PC-9 (cell line): ENCODE results near the gene MAPK8IP3. TPM values are rescaled to one million over a fixed set of nuclear protein-coding genes. Genes with fewer than 3 reads are reported as not detected.

Experiments used
- BruUV-seq: library from RNA; stranded (reverse); fragments of 400-500 nt; replicated peaks from 2 replicates; lab custom pipeline; 2021; lab: Mats Ljungman, UMichigan
- CTCF ChIA-PET: fragments of 300-600 bp; sonication (Branson Sonifier 250); formaldehyde crosslinking; loops from one replicate; lab custom pipeline; 2022; ENCODE audit warnings: antibody characterized with exemption; lab: Charles Lee
- POLR2A ChIA-PET: fragments of 300-600 bp; sonication (Branson Sonifier 250); formaldehyde crosslinking; loops from one replicate; lab custom pipeline; 2022; ENCODE audit warnings: antibody characterized with exemption; ENCODE audit not compliant: unreplicated experiment; lab: Charles Lee
- DNase-seq, 2 experiments: peaks; one replicate each; pipeline versions ENCODE4 v3.0.0 to v3.0.0-alpha.2; 2015 to 2022; ENCODE audit warnings: mixed read lengths in 1 of 2
- H2AFZ ChIP-seq: fragments of 200-600 bp; sonication (generic); 2 replicates; pipeline ENCODE4 v1.8.1; 2017; ENCODE audit warnings: antibody characterized with exemption
- H3F3A ChIP-seq: fragments of 200-600 bp; sonication (generic); 2 replicates; pipeline ENCODE4 v1.8.1; 2017; ENCODE audit warnings: antibody characterized with exemption, mild to moderate bottlenecking, low read depth; ENCODE audit not compliant: insufficient read depth
- H3K27ac ChIP-seq: fragments of 200-600 bp; sonication (generic); 2 replicates; pipeline ENCODE4 v1.6.1; 2016; ENCODE audit warnings: mixed run types
- H3K27me3 ChIP-seq: fragments of 200-600 bp; sonication (generic); 2 replicates; pipeline ENCODE4 v1.6.1; 2016; ENCODE audit warnings: low read depth, mixed run types; ENCODE audit not compliant: insufficient read depth
- H3K36me3 ChIP-seq: fragments of 200-600 bp; sonication (generic); 2 replicates; pipeline ENCODE4 v1.6.1; 2016; ENCODE audit warnings: low read depth, mixed run types
- H3K4me1 ChIP-seq: fragments of 200-600 bp; sonication (generic); replicated peaks from 2 replicates; pipeline ENCODE4 v1.6.1; 2016; ENCODE audit warnings: mixed run types; ENCODE audit not compliant: insufficient read depth
- H3K4me2 ChIP-seq: fragments of 200-600 bp; sonication (generic); 2 replicates; pipeline ENCODE4 v1.6.1; 2017; ENCODE audit warnings: mixed run types
- H3K4me3 ChIP-seq: fragments of 200-600 bp; sonication (generic); 2 replicates; pipeline ENCODE4 v1.6.1; 2016; ENCODE audit warnings: mixed run types
- H3K79me2 ChIP-seq: fragments of 200-600 bp; sonication (generic); 2 replicates; pipeline ENCODE4 v1.6.1; 2017; ENCODE audit warnings: low read depth, mixed run types
- H3K9me2 ChIP-seq: fragments of 200-600 bp; sonication (generic); 2 replicates; pipeline ENCODE4 v1.8.1; 2017; ENCODE audit warnings: mild to moderate bottlenecking; ENCODE audit not compliant: insufficient read depth
- H3K9me3 ChIP-seq: fragments of 200-600 bp; sonication (generic); 2 replicates; pipeline ENCODE4 v1.8.1; 2016; ENCODE audit warnings: low read depth; ENCODE audit not compliant: insufficient read depth
- H4K20me1 ChIP-seq: fragments of 200-600 bp; sonication (generic); 2 replicates; pipeline ENCODE4 v1.8.1; 2017; ENCODE audit not compliant: insufficient read depth
- CTCF ChIP-seq: fragments of 200-600 bp; sonication (generic); conservative IDR thresholded peaks from 2 replicates; pipeline ENCODE4 v1.6.1; 2017; ENCODE audit warnings: mixed run types, antibody characterized with exemption, mild to moderate bottlenecking, moderate library complexity
- EZH2 ChIP-seq: fragments of 200-600 bp; sonication (generic); IDR thresholded peaks from 2 replicates; pipeline ENCODE4 v1.8.0; 2017; ENCODE audit warnings: antibody characterized with exemption, low read depth
- intact Hi-C: fragments of 100-400 bp; cut with micrococcal nuclease; formaldehyde crosslinking; loops from one replicate; pipeline ENCODE4 v1.10.0; 2022; ENCODE audit not compliant: unreplicated experiment
- total RNA-seq: library from RNA; stranded (reverse); gene quantifications from 2 replicates; pipeline ENCODE4 v1.2.3, GENCODE V29; 2021

MAPK8IP3 gene
- total RNA-seq, 1 experiment from 2014 or later, result 125 TPM

GRCh38 chr16:1762196-1762878 is 56.3 kb downstream of the MAPK8IP3 start:
- Histone ChIP-seq H3K36me3 (no peaks in the 10 kb centered on the region), H3K4me3 (no peak overlapping the region), H4K20me1 (no peaks in the 10 kb centered on the region), H3K79me2 (no peaks in the 10 kb centered on the region), H3K4me2 (no peak overlapping the region), H3K9me3 (no peaks in the 10 kb centered on the region), H3K9me2 (no peaks in the 10 kb centered on the region), H2AFZ (no peak overlapping the region), H3K27ac (no peak overlapping the region), H3F3A (no peaks in the 10 kb centered on the region), H3K4me1 (no peaks in the 10 kb centered on the region), H3K27me3 (no peaks in the 10 kb centered on the region)
- BruUV-seq, result no TSS peak
- DNase-seq, result no peak
- TF ChIP-seq CTCF (no peak), EZH2 (no peak)
- POLR2A ChIA-PET, result no interaction called here
- CTCF ChIA-PET, result no interaction called here
- intact Hi-C loops, result no loop called here

DNA sequence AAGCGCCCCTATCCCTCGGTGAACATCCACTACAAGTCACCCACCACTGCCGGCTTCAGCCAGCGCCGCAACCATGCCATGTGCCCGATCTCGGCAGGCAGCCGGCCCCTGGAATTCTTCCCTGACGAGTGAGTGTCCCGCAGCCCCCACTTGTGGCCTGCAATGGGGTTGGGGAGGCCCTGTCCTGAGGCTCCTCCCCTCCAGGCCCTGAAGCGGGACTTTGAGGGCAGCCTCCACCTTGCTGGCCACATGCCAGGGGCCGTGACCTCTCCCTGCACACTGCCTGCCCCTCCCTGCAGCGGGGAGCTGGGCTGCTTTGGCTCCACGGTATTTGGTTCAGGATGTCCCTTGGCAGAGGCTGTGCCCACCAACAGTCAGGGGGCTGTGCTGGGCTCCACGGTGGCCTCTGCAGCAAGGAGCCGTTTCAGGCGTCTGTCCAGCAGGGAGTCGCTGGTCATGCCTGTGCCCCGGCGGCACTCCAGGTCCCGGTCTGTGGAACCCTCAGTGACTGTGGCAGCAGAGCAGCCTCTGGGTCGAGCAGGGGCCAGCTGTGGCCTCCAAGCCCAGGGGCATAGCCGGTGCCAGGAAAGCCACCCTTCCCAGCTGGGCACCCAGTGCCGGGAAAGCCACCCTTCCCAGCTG is 57.0 kb downstream of the MAPK8IP3 start:
- DNase-seq, result no peak
- Histone ChIP-seq H3K4me1 (no peaks in the 10 kb centered on the region), H4K20me1 (no peaks in the 10 kb centered on the region), H3K27ac (no peak overlapping the region), H3K79me2 (no peaks in the 10 kb centered on the region), H3K9me3 (no peaks in the 10 kb centered on the region), H3F3A (no peaks in the 10 kb centered on the region), H3K9me2 (no peaks in the 10 kb centered on the region), H3K36me3 (no peaks in the 10 kb centered on the region), H2AFZ (no peak overlapping the region), H3K4me3 (no peak overlapping the region), H3K4me2 (no peak overlapping the region), H3K27me3 (no peaks in the 10 kb centered on the region)
- ChIA-PET CTCF (no interaction called here), POLR2A (no interaction called here)
- BruUV-seq, result no TSS peak
- intact Hi-C loops, result no loop called here
- TF ChIP-seq CTCF (no peak), EZH2 (no peak)

GRCh38 chr16:1763521-1764511 is 57.8 kb downstream of the MAPK8IP3 start:
- intact Hi-C loops, result no loop called here
- no peaks in the 10 kb centered on the region for H3K27me3 ChIP-seq
- no peaks in the 10 kb centered on the region for H3K36me3 ChIP-seq
- BruUV-seq, result no TSS peak
- no peak overlapping the region for H3K27ac ChIP-seq
- no peaks in the 10 kb centered on the region for H3K9me2 ChIP-seq
- H3K4me2 ChIP-seq, result no peak overlapping the region
- no peak overlapping the region for H2AFZ ChIP-seq
- no peak overlapping the region for H3K4me3 ChIP-seq
- no peaks in the 10 kb centered on the region for H3K9me3 ChIP-seq
- ChIA-PET CTCF (no interaction called here), POLR2A (no interaction called here)
- H4K20me1 ChIP-seq, result no peaks in the 10 kb centered on the region
- no peaks in the 10 kb centered on the region for H3K79me2 ChIP-seq
- no peak for DNase-seq
- TF ChIP-seq EZH2 (no peak), CTCF (no peak; the same call in 1 of the 2 replicates)
- no peaks in the 10 kb centered on the region for H3F3A ChIP-seq
- H3K4me1 ChIP-seq, result no peaks in the 10 kb centered on the region
